PFSK-1 (cell line): ENCODE data around the gene MCOLN2.

Source experiments
- FOXP2 ChIP-seq: optimal IDR thresholded peaks from 2 replicates; pipeline ENCODE3; 2011; ENCODE audit warnings: borderline replicate concordance, control low read depth, inconsistent platforms; ENCODE audit not compliant: insufficient read depth; ENCODE audit errors: extremely low read length, extremely low read depth
- POLR2AphosphoS5 ChIP-seq: IDR thresholded peaks from 2 replicates; pipeline ENCODE4 v1.6.1; 2012; ENCODE audit warnings: low read depth, mild to moderate bottlenecking, control low read depth, low read length, moderate library complexity
- SIN3A ChIP-seq: IDR thresholded peaks from 2 replicates; pipeline ENCODE4 v1.6.1; 2012; ENCODE audit warnings: mild to moderate bottlenecking, low read length, moderate library complexity, borderline replicate concordance; ENCODE audit not compliant: insufficient read depth
- TAF1 ChIP-seq: IDR thresholded peaks from 2 replicates; pipeline ENCODE4 v1.6.1; 2012; ENCODE audit warnings: low read length, control low read depth, borderline replicate concordance; ENCODE audit not compliant: insufficient read depth
- TF ChIP-seq, protein P1 (sequence below), 2 experiments: IDR thresholded peaks; 2 replicates each; pipeline versions ENCODE4 v1.6.1 to v1.8.0; 2011 to 2012; ENCODE audit warnings: low read depth in 2 of 2, low read length in 2 of 2, control low read depth in 1 of 2, inconsistent platforms in 1 of 2, mild to moderate bottlenecking in 1 of 2, moderate library complexity in 1 of 2; ENCODE audit not compliant: insufficient read depth in 1 of 2

Gene MCOLN2

DNA sequence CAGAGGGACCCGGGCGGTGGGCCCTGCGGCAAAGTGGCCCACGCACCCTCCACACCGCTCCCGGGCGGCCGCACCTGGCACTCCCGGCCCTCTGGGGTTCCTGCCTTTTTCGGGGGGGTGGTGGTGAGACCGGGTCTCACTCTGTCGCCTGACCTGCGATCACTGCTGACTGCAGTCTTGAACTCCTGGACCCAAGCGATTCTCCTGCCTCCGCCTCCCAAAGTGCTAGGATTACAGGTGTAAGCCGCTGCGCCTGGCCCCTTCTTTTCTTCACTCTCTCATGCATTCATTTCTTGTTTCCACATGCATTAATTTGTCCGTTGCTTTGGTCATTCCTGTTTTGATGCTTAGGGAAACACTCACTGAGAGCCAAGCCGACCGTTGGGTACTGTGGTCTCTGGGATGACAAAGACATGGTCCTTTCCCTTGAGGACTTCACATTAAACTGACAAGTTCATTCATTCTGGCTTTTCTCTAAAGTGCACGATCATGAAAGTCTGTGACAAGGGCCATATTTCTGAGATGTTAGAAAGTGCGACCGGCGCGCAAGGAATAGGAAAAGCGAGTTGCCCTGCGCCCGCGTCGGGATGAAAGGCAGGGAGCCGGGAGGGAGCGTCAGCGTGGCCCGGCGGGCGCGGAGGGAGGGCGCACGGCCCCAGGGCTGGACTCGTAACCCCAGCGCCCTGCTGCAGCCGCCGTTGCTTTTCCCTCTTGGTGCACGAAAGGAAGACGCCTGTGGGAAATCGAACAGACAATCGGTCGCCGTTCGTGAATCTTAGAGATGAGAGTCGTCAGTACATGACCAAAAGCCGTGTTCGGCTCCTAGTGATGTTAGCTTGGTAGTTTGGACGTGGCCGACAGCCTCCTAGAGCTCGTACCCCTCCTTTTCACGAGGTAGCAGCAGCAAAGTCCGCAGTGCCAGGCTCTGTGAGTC lies 1.0 kb upstream of the MCOLN2 start:
- TF ChIP-seq TAF1 (no peak), SIN3A (no peak), FOXP2 (no peak), POLR2AphosphoS5 (no peak)
- TF ChIP-seq, protein P1, sequence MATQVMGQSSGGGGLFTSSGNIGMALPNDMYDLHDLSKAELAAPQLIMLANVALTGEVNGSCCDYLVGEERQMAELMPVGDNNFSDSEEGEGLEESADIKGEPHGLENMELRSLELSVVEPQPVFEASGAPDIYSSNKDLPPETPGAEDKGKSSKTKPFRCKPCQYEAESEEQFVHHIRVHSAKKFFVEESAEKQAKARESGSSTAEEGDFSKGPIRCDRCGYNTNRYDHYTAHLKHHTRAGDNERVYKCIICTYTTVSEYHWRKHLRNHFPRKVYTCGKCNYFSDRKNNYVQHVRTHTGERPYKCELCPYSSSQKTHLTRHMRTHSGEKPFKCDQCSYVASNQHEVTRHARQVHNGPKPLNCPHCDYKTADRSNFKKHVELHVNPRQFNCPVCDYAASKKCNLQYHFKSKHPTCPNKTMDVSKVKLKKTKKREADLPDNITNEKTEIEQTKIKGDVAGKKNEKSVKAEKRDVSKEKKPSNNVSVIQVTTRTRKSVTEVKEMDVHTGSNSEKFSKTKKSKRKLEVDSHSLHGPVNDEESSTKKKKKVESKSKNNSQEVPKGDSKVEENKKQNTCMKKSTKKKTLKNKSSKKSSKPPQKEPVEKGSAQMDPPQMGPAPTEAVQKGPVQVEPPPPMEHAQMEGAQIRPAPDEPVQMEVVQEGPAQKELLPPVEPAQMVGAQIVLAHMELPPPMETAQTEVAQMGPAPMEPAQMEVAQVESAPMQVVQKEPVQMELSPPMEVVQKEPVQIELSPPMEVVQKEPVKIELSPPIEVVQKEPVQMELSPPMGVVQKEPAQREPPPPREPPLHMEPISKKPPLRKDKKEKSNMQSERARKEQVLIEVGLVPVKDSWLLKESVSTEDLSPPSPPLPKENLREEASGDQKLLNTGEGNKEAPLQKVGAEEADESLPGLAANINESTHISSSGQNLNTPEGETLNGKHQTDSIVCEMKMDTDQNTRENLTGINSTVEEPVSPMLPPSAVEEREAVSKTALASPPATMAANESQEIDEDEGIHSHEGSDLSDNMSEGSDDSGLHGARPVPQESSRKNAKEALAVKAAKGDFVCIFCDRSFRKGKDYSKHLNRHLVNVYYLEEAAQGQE (IDR thresholded peaks at IDR 0.05; ENCODE audit: insufficient read depth in 1 of 2, low read depth in 2 of 2, low read length in 2 of 2) = no peak

DNA sequence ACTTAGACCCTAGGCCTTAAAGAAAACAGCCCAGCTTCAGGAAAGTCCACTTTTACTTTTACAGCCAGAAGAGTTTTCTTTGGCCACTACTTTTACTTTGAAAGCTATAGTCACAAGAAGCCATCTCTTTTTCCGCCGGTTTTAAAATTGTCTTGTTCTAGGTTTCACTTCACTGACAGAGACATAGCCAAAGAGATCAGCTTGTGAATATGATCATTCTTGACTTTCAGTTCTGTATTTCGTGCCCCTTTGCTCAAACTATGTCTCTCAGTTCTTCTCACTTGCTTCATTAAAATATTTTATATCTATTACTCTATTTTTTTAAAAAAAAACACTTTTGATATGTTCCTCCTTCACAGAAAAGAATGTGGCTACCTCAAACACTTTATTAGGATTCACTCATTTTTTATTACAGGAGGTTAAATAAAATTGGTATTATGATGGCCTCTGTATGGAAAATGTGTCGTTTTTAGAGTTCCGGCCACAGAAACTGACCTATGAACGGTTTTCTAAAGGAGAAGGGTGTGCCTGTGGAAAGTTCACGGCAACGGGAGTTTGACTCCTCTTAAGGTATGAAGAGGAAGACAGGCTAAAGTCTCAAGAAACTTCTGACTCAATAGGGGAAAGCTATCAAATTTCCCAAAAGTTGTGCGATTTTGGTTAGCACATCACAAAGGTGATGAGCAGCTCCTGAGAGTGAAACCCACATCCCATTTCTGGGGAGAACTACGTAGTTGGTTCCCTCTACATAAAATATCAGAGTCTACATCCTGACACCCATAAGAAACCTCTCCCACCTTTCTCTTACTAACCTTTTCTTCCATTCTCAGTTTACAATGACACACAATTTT lies 1.2 kb downstream of the MCOLN2 start:
- TF ChIP-seq SIN3A (no peak), POLR2AphosphoS5 (no peak), TAF1 (no peak), FOXP2 (no peak)
- TF ChIP-seq, protein P1 (IDR thresholded peaks at IDR 0.05; ENCODE audit: insufficient read depth in 1 of 2, low read depth in 2 of 2, low read length in 2 of 2) = no peak

GRCh38 chr1:84991097-84991920 lies 5.6 kb downstream of the MCOLN2 start:
- TF ChIP-seq POLR2AphosphoS5 (no peak), SIN3A (no peak), TAF1 (no peak), FOXP2 (no peak)
- TF ChIP-seq, protein P1 (IDR thresholded peaks at IDR 0.05; ENCODE audit: insufficient read depth in 1 of 2, low read depth in 2 of 2, low read length in 2 of 2) = no peak

DNA sequence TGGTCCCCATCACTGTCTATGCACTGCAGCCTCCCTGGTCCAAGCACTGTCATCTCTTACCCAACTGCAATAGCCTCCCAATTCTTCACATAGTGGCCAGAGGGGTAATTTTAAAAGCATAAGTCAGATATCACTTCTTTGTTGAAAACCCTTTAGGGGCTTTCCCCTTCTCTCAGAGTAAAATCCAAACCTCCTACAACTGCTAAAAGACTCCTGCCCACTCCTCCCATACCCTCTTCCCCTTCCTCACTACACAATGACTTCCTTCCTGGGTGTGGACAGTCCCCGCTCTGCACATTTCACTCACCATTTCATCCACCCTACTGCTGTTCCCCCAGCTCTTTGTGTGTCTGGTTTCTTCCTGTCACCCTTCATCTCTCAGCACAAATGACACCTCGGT lies 8.3 kb downstream of the MCOLN2 start:
- TF ChIP-seq POLR2AphosphoS5 (no peak), SIN3A (no peak), FOXP2 (no peak), TAF1 (no peak)
- TF ChIP-seq, protein P1 (IDR thresholded peaks at IDR 0.05; ENCODE audit: insufficient read depth in 1 of 2, low read depth in 2 of 2, low read length in 2 of 2) = no peak
